ENCODE measurements around the gene TNFSF12.

TNFSF12 gene

DNA sequence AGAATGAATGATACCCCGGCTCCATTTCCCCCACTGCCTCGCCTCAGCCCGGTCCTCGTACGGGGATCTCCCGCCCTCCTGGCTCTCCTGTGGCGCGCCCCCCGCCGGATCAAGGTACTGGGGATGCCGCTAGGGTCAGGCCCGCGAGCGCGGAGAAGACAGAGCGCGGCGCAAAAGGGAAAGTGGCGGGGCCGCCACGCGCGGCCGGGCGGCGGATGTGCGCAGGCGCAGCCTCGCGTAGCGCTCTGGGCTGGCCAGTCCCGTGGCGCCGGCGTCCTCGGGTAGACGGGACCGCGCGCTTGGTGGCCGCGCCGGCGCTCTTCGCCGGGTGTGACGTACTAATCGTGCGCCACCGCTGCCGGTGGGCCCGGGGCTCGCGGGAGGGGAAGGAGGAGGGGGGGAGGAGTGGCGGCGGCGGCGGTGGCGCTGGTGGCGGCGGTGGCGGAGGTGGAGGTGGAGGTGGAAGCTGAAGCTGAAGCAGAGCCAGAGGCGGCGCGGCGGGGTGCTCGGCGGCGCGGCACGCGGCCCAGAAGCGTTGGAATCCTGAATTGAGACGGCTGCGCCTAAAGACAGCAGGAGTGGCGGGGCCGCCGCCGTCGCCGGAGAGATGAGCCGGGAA is 12.8 kb downstream of the TNFSF12 start, which contains the start of gene SENP3:
Gene SENP3, plus strand, starts transcription at position 331 of the 619 bp plus-strand sequence. CDS start 1,158 bp downstream, outside the sequence.
- peak; percentile 87 for FAIRE-seq
- peak; percentile 97 for DNase-seq (ENCODE audit: extremely low spot score, insufficient read length, low read depth)

DNA sequence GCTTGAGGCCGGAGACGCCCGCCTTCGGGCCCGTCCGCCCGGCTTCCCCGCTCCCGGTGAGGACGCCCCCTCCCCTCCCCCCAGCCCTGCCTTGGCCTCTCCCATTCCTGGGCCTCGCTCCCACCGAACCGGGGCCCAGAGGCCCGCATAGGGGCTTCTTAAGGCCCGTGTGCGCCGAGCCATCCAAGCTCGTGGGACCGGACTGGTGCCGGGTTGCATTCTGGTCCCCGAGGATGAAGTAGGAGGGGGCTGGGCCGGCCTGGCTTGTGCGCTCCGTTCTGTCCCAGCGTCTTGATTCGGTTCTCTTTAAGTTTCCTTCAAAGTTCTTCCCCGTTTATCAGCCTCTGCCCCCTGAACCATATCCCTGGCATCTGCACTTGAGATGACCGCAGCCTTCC is 13.3 kb downstream of the TNFSF12 start:
- DNase-seq (ENCODE audit: extremely low spot score, insufficient read length, low read depth), result no peak
- no peak for FAIRE-seq

DNA sequence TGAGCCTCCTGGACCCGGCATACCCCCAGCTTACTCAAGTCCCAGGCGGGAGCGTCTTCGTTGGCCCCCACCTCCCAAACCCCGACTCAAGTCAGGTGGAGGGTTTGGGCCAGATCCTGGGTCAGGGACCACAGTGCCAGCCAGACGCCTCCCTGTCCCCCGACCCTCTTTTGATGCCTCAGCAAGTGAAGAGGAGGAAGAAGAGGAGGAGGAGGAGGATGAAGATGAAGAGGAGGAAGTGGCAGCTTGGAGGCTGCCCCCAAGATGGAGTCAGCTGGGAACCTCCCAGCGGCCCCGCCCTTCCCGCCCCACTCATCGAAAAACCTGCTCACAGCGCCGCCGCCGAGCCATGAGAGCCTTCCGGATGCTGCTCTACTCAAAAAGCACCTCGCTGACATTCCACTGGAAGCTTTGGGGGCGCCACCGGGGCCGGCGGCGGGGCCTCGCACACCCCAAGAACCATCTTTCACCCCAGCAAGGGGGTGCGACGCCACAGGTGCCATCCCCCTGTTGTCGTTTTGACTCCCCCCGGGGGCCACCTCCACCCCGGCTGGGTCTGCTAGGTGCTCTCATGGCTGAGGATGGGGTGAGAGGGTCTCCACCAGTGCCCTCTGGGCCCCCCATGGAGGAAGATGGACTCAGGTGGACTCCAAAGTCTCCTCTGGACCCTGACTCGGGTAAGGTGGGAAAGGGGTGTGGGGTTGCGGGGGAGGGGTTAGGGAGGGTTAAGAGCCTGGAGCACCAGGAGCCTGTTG is 14.4 kb downstream of the TNFSF12 start:
- FAIRE-seq (no peak), DNase-seq (ENCODE audit: extremely low spot score, insufficient read length, low read depth) (no peak)

DNA sequence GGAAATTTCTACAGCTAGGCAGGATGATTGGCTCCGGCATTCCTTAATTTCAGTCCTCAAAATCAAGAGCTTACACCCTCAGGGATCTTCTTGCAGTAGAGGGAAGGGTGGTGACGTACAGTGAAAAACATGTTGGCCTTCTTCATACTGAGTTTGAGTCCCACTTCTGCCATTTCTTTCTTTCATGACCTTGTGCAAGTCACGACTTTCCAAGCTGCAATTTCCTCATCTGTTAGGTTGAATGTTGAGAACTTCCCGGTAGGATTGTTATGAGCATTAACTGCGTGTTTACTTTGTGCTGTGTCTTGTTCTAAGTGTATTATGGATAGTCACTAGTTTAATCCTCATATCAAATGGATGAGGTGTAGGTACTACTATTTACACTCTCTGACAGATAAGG is 20.7 kb downstream of the TNFSF12 start:
- FAIRE-seq (no peak), DNase-seq (ENCODE audit: extremely low spot score, insufficient read length, low read depth) (no peak)

DNA sequence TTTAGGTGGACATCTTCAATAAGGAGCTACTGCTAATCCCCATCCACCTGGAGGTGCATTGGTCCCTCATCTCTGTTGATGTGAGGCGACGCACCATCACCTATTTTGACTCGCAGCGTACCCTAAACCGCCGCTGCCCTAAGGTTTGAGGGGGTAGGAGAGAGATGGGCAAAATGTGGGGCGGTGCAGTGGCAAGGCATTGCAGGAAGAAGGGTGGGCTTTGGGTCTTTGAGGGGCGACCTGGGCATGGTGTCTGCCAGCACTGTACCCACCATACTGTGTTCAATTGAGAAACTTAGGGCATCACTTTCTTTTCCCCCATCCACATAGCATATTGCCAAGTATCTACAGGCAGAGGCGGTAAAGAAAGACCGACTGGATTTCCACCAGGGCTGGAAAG is 21.5 kb downstream of the TNFSF12 start:
- no peak for DNase-seq (ENCODE audit: extremely low spot score, insufficient read length, low read depth)
- no peak for FAIRE-seq

DNA sequence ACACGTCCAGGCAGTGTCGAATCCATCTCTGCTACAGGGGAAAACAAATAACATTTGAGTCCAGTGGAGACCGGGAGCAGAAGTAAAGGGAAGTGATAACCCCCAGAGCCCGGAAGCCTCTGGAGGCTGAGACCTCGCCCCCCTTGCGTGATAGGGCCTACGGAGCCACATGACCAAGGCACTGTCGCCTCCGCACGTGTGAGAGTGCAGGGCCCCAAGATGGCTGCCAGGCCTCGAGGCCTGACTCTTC is 23.4 kb downstream of the TNFSF12 start:
- DNase-seq (ENCODE audit: extremely low spot score, insufficient read length, low read depth), result no peak
- FAIRE-seq, result peak; percentile 99

DNA sequence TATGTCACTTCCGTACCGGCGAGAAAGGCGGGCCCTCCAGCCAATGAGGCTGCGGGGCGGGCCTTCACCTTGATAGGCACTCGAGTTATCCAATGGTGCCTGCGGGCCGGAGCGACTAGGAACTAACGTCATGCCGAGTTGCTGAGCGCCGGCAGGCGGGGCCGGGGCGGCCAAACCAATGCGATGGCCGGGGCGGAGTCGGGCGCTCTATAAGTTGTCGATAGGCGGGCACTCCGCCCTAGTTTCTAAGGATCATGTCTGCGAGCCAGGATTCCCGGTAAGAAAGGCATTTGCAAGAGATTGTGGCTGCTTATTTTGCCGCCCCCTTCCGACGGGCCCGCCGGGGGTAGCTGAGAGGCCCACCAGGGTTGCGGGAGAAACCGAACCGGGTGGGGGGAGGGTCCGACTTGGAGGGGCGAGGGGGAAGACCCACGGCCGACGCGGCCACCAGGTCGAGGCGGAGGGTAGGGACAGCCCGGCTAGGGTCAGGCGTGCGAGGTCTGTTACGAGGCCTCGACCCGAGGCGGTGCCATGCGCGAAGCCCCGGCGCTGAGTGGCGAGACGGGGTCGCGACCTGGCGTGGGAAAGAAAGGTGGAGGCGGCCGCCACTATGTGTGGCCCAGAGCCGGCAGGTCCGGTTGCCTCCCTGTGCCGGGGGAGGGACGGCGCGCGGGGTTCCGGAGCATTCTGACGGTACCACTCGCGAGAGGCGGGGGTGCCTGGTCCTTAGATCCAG is 23.9 kb downstream of the TNFSF12 start:
- FAIRE-seq, result no peak
- peak; percentile 98 for DNase-seq (ENCODE audit: extremely low spot score, insufficient read length, low read depth)

DNA sequence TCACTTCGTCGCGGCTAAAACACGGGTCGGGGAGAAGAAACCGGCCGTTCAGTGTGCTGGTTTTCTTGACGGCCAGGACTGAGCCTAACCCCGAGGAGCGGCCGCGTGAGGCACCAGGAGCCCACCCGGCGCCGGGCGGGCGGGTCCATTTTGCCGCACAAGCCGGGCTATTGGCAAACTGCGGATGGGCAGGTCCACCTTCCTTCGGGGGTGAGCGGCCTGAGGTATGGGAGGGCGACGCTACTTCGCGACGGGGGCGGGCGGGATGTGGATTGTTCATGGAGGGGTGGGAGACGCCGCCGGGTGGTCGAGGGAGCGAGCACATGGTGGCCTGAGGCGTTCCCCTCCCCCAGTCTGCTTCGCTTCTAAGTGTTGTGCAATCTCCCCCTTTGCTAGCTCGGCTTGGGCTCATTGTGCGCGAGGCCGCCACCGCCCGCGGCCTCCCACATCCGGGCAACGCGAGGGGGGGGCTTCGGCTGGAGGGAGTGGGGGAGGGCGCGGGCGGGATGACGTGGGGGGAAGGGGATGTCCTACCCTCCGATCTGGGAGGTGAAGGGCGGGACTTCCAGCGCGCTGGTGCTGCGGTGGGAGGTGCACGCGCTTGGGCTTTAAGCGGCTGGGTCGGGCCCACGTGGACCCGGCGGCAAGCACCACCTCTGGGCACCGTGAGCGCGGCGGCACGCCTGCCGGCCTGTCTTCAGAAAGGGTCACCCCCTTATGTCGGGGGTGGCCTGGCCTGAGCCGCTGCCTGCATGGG is 24.6 kb downstream of the TNFSF12 start:
- DNase-seq (ENCODE audit: extremely low spot score, insufficient read length, low read depth) (peak; percentile 80), FAIRE-seq (peak; percentile 88)

DNA sequence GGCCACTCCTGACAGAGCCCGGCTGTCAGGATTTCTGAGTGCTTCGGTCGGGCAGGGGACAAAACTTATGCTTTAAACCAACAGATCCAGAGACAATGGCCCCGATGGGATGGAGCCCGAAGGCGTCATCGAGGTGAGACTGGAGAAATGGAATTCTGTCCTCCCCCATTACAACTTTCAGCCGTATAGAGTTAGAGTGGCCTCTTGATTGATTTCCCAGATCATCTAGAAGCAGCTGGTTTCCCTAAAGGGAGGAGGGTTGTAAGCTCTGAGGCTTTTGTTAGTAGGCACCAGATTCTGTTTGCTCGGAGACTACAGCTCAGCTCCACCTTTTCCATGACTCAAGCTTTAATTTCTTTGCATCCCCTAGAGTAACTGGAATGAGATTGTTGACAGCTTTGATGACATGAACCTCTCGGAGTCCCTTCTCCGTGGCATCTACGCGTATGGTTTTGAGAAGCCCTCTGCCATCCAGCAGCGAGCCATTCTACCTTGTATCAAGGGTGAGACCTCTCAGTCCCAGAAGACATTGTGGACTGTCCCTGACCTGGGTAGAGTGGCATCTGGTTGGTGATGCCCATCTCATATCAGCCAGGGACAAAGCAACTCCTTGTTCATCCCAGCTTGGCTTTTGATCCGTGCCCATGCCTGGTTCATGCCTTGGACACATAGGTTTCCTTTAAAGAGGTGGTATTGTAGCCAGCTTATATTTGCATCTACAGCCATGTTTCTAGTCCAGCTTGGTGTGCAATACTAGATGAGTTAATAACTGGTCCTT is 25.5 kb downstream of the TNFSF12 start:
- DNase-seq (ENCODE audit: extremely low spot score, insufficient read length, low read depth) (no peak), FAIRE-seq (no peak)

DNA sequence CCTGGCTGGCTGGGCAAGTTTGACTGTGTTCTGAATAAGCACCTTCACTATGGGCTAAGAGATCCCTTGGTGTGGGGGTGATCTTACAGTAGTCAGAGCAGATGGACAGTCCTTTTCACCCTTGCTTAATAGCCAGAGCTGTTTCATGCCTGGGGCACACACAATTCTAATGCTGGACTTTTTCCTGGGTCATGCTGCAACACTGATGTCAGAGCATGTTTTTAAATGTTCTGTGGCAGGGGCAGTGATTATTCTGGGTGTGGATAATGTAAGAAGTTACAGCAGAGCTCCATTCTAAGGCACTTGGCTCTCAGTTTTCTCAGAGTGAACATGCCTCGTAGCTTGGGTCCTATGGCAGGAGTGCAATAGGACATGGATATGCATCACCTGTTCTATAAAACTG is 26.6 kb downstream of the TNFSF12 start:
- no peak for FAIRE-seq
- no peak for DNase-seq (ENCODE audit: extremely low spot score, insufficient read length, low read depth)

DNA sequence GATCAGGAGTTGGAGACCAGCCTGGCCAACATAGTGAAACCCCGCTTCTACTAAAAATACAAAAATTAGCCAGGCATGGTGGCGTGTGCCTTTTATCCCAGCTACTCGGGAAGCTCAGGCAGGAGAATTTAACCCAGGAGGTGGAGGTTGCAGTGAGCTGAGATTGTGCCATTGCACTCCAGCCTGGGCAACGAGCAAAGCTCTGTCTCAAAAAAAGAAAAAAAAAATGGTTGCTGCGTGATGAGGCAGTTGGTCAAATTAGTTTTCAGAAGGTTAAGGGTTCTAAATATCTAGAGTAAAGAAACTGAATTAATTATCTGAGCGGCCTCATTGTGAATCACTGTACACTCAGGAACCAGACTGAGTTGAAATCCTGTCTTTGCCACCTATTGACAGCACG is 27.1 kb downstream of the TNFSF12 start:
- DNase-seq (ENCODE audit: extremely low spot score, insufficient read length, low read depth), result no peak
- no peak for FAIRE-seq

DNA sequence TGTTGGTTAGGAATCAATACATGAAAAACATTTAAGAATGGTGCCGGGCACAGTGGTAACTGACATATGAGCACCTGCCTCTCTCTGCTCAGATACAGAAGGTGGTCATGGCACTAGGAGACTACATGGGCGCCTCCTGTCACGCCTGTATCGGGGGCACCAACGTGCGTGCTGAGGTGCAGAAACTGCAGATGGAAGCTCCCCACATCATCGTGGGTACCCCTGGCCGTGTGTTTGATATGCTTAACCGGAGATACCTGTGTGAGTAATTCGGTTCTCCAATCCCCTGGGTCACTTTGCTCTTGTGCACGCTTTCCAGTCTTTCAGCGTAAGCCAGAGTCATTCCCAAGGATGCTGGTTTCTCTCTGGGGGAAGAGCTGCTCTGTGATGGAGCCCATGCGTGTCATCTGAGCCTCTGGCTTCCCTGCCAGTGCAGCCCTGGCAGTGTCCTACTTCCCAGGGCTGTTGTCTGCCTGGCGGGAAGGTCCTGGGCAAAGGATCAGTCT is 27.6 kb downstream of the TNFSF12 start:
- FAIRE-seq (no peak), DNase-seq (ENCODE audit: extremely low spot score, insufficient read length, low read depth) (no peak)

DNA sequence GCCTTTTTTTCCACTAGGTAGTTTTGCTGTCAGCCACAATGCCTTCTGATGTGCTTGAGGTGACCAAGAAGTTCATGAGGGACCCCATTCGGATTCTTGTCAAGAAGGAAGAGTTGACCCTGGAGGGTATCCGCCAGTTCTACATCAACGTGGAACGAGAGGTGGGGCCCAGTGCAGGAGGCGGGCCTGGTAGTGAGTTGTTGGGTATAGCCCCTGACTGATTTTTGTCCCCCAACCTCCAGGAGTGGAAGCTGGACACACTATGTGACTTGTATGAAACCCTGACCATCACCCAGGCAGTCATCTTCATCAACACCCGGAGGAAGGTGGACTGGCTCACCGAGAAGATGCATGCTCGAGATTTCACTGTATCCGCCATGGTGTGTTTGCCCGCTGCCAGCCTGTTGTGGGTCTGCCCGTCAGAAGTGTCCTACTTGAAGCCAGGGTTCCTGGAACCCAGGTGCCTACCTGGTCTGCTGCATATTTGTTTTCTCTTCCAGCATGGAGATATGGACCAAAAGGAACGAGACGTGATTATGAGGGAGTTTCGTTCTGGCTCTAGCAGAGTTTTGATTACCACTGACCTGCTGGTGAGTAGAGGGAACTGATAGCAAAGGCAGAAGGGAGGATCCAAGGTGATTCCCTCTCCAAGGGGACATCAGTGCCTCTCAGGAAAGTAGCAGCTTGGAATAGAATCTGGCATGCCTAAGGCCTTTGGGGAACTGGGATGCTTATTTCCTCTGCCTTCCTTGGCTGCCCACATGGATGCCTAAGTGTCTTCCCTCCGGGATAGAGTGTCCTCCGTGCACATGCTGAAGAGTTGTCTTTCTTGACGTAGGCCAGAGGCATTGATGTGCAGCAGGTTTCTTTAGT is 28.7 kb downstream of the TNFSF12 start:
- no peak for FAIRE-seq

DNA sequence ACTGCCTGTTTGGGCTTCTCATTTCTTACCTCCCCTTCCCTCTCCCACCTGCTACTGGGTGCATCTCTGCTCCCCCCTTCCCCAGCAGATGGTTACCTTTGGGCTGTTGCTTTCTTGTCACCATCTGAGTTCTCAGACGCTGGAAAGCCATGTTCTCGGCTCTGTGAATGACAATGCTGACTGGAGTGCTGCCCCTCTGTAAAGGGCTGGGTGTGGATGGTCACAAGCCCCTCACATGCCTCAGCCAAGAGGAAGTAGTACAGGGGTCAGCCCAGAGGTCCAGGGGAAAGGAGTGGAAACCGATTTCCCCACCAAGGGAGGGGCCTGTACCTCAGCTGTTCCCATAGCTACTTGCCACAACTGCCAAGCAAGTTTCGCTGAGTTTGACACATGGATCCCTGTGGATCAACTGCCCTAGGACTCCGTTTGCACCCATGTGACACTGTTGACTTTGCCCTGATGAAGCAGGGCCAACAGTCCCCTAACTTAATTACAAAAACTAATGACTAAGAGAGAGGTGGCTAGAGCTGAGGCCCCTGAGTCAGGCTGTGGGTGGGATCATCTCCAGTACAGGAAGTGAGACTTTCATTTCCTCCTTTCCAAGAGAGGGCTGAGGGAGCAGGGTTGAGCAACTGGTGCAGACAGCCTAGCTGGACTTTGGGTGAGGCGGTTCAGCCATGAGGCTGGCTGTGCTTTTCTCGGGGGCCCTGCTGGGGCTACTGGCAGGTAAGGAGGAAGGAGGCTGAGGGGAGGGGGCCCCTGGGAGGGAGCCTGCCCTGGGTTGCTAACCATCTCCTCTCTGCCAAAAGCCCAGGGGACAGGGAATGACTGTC is 30.4 kb downstream of the TNFSF12 start, which contains the start of gene CD68:
Gene CD68, plus strand, starts transcription at position 638 of the 833 bp plus-strand sequence. Its CDS starts 40 bp downstream, at position 678.
- DNase-seq (ENCODE audit: extremely low spot score, insufficient read length, low read depth) (peak; percentile 63), FAIRE-seq (peak; percentile 92)

More for the DNA sequence above, 28.7 kb downstream of the TNFSF12 start:
- no peak for DNase-seq (ENCODE audit: extremely low spot score, insufficient read length, low read depth)

DNA sequence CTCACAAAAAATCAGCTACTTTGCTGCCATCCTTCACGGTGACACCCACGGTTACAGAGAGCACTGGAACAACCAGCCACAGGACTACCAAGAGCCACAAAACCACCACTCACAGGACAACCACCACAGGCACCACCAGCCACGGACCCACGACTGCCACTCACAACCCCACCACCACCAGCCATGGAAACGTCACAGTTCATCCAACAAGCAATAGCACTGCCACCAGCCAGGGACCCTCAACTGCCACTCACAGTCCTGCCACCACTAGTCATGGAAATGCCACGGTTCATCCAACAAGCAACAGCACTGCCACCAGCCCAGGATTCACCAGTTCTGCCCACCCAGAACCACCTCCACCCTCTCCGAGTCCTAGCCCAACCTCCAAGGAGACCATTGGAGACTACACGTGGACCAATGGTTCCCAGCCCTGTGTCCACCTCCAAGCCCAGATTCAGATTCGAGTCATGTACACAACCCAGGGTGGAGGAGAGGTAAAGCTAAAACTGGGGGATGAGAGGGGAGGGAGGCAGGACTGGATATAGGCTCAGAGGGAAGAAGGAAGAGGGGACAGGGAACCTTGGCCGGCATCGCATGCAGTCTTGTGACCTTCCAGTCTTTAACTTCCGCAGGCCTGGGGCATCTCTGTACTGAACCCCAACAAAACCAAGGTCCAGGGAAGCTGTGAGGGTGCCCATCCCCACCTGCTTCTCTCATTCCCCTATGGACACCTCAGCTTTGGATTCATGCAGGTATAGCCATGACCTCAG is 31.2 kb downstream of the TNFSF12 start:
- FAIRE-seq, result no peak
- no peak for DNase-seq (ENCODE audit: extremely low spot score, insufficient read length, low read depth)

DNA sequence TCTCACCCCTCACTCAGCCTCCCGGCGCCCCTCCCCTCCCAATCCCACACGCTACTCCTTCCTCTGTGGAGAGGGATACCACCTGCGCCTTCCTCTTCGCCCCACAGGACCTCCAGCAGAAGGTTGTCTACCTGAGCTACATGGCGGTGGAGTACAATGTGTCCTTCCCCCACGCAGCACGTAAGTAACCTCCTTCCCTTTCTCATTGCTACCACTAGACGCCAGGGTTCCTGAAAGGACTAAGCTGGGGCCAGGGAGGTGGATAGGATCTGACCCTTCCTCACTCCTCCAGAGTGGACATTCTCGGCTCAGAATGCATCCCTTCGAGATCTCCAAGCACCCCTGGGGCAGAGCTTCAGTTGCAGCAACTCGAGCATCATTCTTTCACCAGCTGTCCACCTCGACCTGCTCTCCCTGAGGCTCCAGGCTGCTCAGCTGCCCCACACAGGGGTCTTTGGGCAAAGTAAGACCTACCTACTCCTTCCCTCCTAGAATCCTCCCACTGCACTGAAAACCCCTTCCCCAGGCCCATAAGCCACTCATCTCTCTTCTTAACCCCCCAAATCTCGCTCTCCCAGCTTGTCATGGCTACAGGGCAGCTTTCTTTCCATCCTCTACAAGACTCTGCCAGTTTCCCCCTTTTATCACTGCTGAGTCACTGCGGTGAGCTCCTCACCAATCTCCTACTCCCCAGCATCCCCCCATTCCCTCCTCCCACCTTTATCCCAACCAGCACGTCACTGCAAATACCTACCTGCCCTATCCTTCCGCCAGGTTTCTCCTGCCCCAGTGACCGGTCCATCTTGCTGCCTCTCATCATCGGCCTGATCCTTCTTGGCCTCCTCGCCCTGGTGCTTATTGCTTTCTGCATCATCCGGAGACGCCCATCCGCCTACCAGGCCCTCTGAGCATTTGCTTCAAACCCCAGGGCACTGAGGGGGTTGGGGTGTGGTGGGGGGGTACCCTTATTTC is 32.0 kb downstream of the TNFSF12 start:
- FAIRE-seq (no peak), DNase-seq (ENCODE audit: extremely low spot score, insufficient read length, low read depth) (no peak)

Data from GM18507 (cell line).